Common myeloid progenitor, CD34-positive (primary cell): ENCODE measurements around the gene RICTOR.
"Not testable (repeated sequence)": the region's sequence is repeated elsewhere in the genome, so short reads cannot be mapped to it uniquely, and the experiment has no call there.

Experiments used
- CTCF ChIA-PET: fragments of 350-600 bp; sonication (Branson Sonifier 250); formaldehyde crosslinking; loops from one replicate; lab custom pipeline; 2021; ENCODE audit warnings: antibody characterized with exemption; lab: Charles Lee
- POLR2A ChIA-PET: fragments of 350-600 bp; sonication (Branson Sonifier 250); formaldehyde crosslinking; loops from one replicate; lab custom pipeline; 2021; ENCODE audit warnings: antibody characterized with exemption; lab: Charles Lee
- DNase-seq, 3 donors: peaks; one replicate each; pipeline versions ENCODE4 v3.0.0 to v3.0.0-alpha.2; 2013
- H3K27ac ChIP-seq, 2 experiments: 1 replicate in 1 of 2; 2 replicates in 1 of 2; pipeline ENCODE4 v1.7.0; 2013; ENCODE audit warnings: inconsistent platforms in 2 of 2, low read length in 2 of 2, mild to moderate bottlenecking in 2 of 2, low read depth in 1 of 2, moderate library complexity in 1 of 2; ENCODE audit not compliant: severe bottlenecking in 2 of 2, insufficient read depth in 1 of 2, poor library complexity in 1 of 2
- H3K27me3 ChIP-seq, 5 experiments: replicated peaks in 2 of 5; 1 replicate in 3 of 5; 2 replicates in 2 of 5; pipeline versions ENCODE4 v1.6.1 to v1.7.0; 2013; ENCODE audit warnings: low read length in 4 of 5, mild to moderate bottlenecking in 2 of 5, moderate library complexity in 2 of 5, inconsistent platforms in 1 of 5; ENCODE audit not compliant: insufficient read depth in 5 of 5, control insufficient read depth in 4 of 5
- H3K36me3 ChIP-seq, 4 experiments: 1 replicate in 2 of 4; 2 replicates in 2 of 4; pipeline versions ENCODE4 v1.6.1 to v1.7.0; 2013; ENCODE audit warnings: low read length in 3 of 4, control low read depth in 1 of 4, mild to moderate bottlenecking in 1 of 4; ENCODE audit not compliant: control insufficient read depth in 4 of 4, insufficient read depth in 4 of 4
- H3K4me1 ChIP-seq, 4 experiments: 1 replicate in 3 of 4; 2 replicates in 1 of 4; pipeline versions ENCODE4 v1.6.1 to v1.7.1; 2013; ENCODE audit warnings: low read length in 3 of 4, mild to moderate bottlenecking in 3 of 4, control low read depth in 1 of 4, inconsistent platforms in 1 of 4, moderate library complexity in 1 of 4; ENCODE audit not compliant: control insufficient read depth in 4 of 4, insufficient read depth in 4 of 4; ENCODE audit errors: control extremely low read depth in 1 of 4
- H3K4me3 ChIP-seq, 7 experiments: 1 replicate in 4 of 7; 2 replicates in 3 of 7; pipeline versions ENCODE4 v1.5.1 to v1.7.0; 2013; ENCODE audit warnings: mild to moderate bottlenecking in 7 of 7, low read length in 6 of 7, moderate library complexity in 6 of 7, inconsistent platforms in 2 of 7, low read depth in 2 of 7, control low read depth in 1 of 7; ENCODE audit not compliant: insufficient read depth in 4 of 7, control insufficient read depth in 1 of 7; ENCODE audit errors: extremely low read depth in 1 of 7
- H3K9me3 ChIP-seq, 5 experiments: 1 replicate in 4 of 5; 2 replicates in 1 of 5; pipeline versions ENCODE4 v1.6.1 to v1.7.1; 2013; ENCODE audit warnings: low read length in 4 of 5, mild to moderate bottlenecking in 2 of 5, inconsistent platforms in 1 of 5, low read depth in 1 of 5, moderate library complexity in 1 of 5; ENCODE audit not compliant: control insufficient read depth in 4 of 5, insufficient read depth in 2 of 5; ENCODE audit errors: control extremely low read depth in 1 of 5
- WGBS: methylation state at CpG from one replicate; pipeline ENCODE4 v1.1.5; 2013; ENCODE audit not compliant: insufficient coverage; 5-methylcytosine and 5-hydroxymethylcytosine counted together

Gene RICTOR

GRCh38 chr5:39016587-39017275, 57.5 kb downstream of the RICTOR start:
- no peak for DNase-seq
- no peak overlapping the region for H3K27ac ChIP-seq
- no CpG with 5 or more reads among the region's 1 CpG for WGBS
- POLR2A ChIA-PET: no interaction called here
- H3K4me3 ChIP-seq: no peak overlapping the region
- no peaks in the 10 kb centered on the region for H3K27me3 ChIP-seq
- H3K4me1 ChIP-seq: peaks cover 0 to 6% (median 1%) of the 10 kb centered on the region in 4 experiments
- peaks cover 8 to 35% (median 32%) of the 10 kb centered on the region in 4 experiments for H3K36me3 ChIP-seq
- peaks cover 5 to 18% (median 9%) of the 10 kb centered on the region in 5 experiments for H3K9me3 ChIP-seq
- CTCF ChIA-PET: interaction anchor here (1.4 to 1.8 kb wide), 2 partner anchors 11 to 65 kb away, joined by 3 to 4 read pairs; no protein-coding TSS in a partner anchor

GRCh38 chr5:39015743-39016586, 58.2 kb downstream of the RICTOR start:
- no peak overlapping the region for H3K27ac ChIP-seq
- DNase-seq: no peak
- WGBS: 100% methylated on average over 2 of the region's 4 CpGs
- ChIA-PET POLR2A (interaction anchor here (0.6 kb wide), 1 partner anchor 57 kb away, joined by 3 read pairs; no protein-coding TSS in a partner anchor), CTCF (no interaction called here)
- H3K4me1 ChIP-seq: peaks cover 0 to 6% (median 1%) of the 10 kb centered on the region in 4 experiments
- H3K9me3 ChIP-seq: peaks cover 7 to 25% (median 13%) of the 10 kb centered on the region in 5 experiments
- H3K36me3 ChIP-seq: peaks cover 9 to 40% (median 37%) of the 10 kb centered on the region in 4 experiments
- H3K27me3 ChIP-seq: no peaks in the 10 kb centered on the region
- no peak overlapping the region for H3K4me3 ChIP-seq

- ChIA-PET POLR2A (interaction anchor here (1.2 kb wide), 1 partner anchor 9 kb away, joined by 3 read pairs; no protein-coding TSS in a partner anchor), CTCF (interaction anchor here (0.7 to 1.3 kb wide), 3 partner anchors 9 to 66 kb away, joined by 3 to 7 read pairs (median 4); no protein-coding TSS in a partner anchor)
- Histone ChIP-seq H3K4me1 (peaks cover 0 to 6% (median 1%) of the 10 kb centered on the region in 4 experiments), H3K36me3 (peaks cover 9 to 42% (median 35%) of the 10 kb centered on the region in 4 experiments), H3K27ac (no peak overlapping the region), H3K27me3 (no peaks in the 10 kb centered on the region), H3K9me3 (peaks cover 7 to 27% (median 13%) of the 10 kb centered on the region in 5 experiments), H3K4me3 (no peak overlapping the region)
- WGBS: no CpG with 5 or more reads among the region's 2 CpGs
- DNase-seq: no peak
Observed at GRCh38 chr5:39014561-39014960, 59.6 kb downstream of the RICTOR start.

- no peak for DNase-seq
- POLR2A ChIA-PET: interaction anchor here (1.2 kb wide), 1 partner anchor 8 kb away, joined by 3 read pairs; no protein-coding TSS in a partner anchor
- no CpG with 5 or more reads among the region's 2 CpGs for WGBS
- Histone ChIP-seq H3K4me3 (no peak overlapping the region), H3K9me3 (peaks cover 7 to 27% (median 13%) of the 10 kb centered on the region in 5 experiments), H3K36me3 (peaks cover 7 to 36% (median 29%) of the 10 kb centered on the region in 4 experiments), H3K27ac (no peak overlapping the region), H3K4me1 (peaks cover 0 to 6% (median 1%) of the 10 kb centered on the region in 4 experiments), H3K27me3 (no peaks in the 10 kb centered on the region)
- CTCF ChIA-PET: interaction anchor here (0.7 to 1.3 kb wide), 3 partner anchors 8 to 67 kb away, joined by 3 to 7 read pairs (median 4); no protein-coding TSS in a partner anchor
Observed at GRCh38 chr5:39013938-39014337, 60.3 kb downstream of the RICTOR start.

- CTCF ChIA-PET: interaction anchor here (3.0 kb wide), 1 partner anchor 70 kb away, joined by 10 read pairs; no protein-coding TSS in a partner anchor
- H3K4me3 ChIP-seq, DNase-seq, H3K4me1 ChIP-seq, H3K27ac ChIP-seq, POLR2A ChIA-PET, H3K27me3 ChIP-seq: not testable (repeated sequence)
- WGBS: 95% methylated on average over 2 of the region's 2 CpGs
- H3K36me3 ChIP-seq: peaks cover 4 to 36% (median 23%) of the 10 kb centered on the region in 4 experiments
- peaks cover 7 to 27% (median 13%) of the 10 kb centered on the region in 5 experiments for H3K9me3 ChIP-seq
Observed at GRCh38 chr5:39010958-39011357, 63.2 kb downstream of the RICTOR start.

GRCh38 chr5:39009981-39010380, 64.2 kb downstream of the RICTOR start:
- Histone ChIP-seq H3K4me3 (no peak overlapping the region), H3K27me3 (no peaks in the 10 kb centered on the region), H3K4me1 (peaks cover 0 to 6% (median under 1%) of the 10 kb centered on the region in 4 experiments), H3K27ac (no peak overlapping the region), H3K9me3 (peaks cover 7 to 27% (median 13%) of the 10 kb centered on the region in 5 experiments), H3K36me3 (peaks cover 4 to 36% (median 23%) of the 10 kb centered on the region in 4 experiments)
- 100% methylated on average over 3 of the region's 4 CpGs for WGBS
- POLR2A ChIA-PET: no interaction called here
- no peak for DNase-seq
- CTCF ChIA-PET: interaction anchor here (3.0 kb wide), 1 partner anchor 71 kb away, joined by 10 read pairs; no protein-coding TSS in a partner anchor
